ENCODE data around the gene SHLD2. TPM values are rescaled to one million over a fixed set of nuclear protein-coding genes. Genes with fewer than 3 reads are reported as not detected.
"Not testable (repeated sequence)": the region's sequence is repeated elsewhere in the genome, so short reads cannot be mapped to it uniquely, and the experiment has no call there.

SHLD2 gene, protein sequence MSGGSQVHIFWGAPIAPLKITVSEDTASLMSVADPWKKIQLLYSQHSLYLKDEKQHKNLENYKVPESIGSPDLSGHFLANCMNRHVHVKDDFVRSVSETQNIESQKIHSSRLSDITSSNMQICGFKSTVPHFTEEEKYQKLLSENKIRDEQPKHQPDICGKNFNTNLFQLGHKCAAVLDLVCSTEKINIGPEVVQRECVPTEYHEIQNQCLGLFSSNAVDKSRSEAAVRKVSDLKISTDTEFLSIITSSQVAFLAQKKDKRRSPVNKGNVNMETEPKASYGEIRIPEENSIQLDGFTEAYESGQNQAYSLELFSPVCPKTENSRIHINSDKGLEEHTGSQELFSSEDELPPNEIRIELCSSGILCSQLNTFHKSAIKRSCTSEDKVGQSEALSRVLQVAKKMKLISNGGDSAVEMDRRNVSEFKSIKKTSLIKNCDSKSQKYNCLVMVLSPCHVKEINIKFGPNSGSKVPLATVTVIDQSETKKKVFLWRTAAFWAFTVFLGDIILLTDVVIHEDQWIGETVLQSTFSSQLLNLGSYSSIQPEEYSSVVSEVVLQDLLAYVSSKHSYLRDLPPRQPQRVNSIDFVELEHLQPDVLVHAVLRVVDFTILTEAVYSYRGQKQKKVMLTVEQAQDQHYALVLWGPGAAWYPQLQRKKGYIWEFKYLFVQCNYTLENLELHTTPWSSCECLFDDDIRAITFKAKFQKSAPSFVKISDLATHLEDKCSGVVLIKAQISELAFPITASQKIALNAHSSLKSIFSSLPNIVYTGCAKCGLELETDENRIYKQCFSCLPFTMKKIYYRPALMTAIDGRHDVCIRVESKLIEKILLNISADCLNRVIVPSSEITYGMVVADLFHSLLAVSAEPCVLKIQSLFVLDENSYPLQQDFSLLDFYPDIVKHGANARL
- 18.4 TPM for total RNA-seq

DNA sequence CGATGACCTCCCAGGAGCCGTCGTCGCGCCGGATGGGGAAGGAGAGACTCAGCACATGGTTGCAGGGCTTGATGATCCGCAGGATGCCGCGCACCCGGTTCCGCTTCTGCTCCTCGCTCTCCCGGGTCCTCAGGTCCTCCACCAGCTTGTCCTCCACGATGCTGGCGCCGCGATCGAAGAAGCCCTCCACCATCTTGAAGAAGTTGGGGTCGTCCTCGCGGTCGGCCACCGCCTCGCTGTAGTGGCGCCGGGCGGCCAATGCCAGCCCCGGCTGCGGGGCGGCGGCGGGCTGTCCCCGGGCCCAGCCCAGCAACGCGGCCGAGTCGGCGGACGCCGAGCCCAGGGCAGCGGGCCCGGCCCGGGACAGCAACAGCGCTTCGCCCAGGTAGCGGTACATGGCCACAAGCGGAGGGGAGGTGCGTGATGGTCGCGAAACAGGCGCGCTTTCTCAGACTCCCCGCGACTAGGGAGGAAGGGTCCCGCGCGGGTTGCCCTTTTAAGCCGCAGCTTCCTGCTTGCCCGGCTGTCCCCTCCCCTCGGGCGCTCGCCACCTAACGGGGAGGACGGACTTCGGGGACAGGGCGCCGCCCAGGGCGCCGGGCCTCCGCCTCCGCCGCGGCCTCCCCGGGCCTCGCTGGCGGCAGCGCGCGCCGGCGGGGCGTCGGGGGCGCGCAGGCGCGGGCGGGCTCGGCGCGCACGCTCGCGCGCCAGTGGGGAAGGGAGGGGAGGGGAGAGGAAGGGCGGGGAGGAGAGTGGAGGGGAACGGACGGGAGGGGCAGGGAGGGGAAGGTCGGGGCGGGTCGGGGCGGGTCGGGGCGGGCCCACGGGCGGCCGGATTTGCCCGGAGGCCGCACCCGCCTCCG, at the start of gene SHLD2, which contains the start of gene GLUD1:
TSS of gene SHLD2 (plus strand) at position 834 of the 863 bp plus-strand sequence. CDS start 56,149 bp downstream, outside the sequence.
TSS of gene GLUD1 (minus strand) at position 471 of the 863 bp plus-strand sequence. CDS start at position 397, 74 bp downstream.
- peak; percentile 91 for DNase-seq (ENCODE audit: low spot score)

DNA sequence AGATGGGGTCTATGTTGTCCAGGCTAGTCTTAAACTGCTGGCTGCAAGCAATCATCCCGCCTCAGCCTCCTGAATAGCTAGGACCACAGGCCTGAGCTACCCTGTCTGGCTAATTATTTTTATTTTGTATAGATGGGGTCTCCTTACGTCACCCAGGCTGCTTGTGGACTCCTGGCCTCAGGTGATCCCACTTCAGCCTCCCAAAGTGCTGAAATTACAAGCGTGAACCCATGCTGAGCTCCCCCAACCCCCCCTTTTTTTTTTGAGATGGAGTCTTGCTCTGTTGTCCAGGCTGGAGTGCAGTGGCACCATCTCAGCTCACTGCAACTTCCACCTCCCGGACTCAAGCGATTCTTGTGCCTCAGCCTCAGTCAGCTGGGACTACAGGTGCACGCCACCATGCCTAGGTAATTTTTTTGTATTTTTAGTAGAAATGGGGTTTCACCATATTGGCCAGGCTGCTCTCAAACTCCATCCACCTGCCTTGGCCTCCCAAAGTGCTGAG, 49.5 kb upstream of the SHLD2 start:
- no peak for DNase-seq (ENCODE audit: low spot score)

DNA sequence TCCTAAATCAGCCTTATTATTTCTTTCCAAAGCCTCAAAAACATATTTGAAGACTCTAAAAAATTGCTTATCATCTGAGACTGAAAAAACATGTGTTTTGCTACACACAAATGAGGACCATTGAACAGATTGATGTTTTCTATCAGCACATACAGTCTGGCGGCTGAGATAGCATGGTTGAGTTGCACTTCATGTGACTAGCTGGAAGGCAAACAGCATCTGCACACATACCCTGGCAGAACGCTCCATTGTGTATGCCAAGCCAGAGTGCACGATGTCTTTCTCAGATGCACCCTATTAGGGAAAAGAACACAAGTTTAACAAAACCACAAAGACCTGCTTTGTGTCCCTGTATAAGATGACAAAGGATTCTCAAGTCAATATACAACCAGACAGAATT, 41.9 kb upstream of the SHLD2 start:
- DNase-seq (ENCODE audit: low spot score): peak; percentile 24

DNA sequence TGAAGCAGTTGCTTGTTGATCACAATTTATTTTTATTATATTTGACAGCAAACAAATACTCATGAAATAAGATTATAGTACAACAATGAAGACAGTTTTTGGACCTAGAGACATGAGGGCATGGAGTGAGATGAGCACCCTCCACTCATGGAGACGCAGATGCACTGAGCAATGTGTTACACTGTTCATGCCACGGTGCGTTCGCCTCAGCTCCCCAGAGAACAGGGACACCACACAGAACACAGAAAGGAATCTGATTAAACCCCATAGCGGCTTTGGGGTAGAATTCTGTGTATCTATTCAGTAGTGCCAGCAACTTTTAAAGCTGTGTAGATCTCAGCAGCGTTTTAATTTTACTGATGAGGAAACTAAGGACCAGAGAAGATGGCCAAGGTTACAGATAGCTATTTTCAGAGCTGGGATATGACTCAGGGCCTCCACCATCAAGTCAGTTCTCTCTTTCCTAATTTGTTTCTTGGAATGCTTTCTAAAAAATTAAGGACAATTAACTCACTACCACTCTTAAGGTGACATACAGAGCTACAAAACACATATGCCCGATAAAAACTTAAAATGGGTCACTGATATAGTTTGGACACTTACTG, 41.3 kb upstream of the SHLD2 start:
- no peak for DNase-seq (ENCODE audit: low spot score)

DNA sequence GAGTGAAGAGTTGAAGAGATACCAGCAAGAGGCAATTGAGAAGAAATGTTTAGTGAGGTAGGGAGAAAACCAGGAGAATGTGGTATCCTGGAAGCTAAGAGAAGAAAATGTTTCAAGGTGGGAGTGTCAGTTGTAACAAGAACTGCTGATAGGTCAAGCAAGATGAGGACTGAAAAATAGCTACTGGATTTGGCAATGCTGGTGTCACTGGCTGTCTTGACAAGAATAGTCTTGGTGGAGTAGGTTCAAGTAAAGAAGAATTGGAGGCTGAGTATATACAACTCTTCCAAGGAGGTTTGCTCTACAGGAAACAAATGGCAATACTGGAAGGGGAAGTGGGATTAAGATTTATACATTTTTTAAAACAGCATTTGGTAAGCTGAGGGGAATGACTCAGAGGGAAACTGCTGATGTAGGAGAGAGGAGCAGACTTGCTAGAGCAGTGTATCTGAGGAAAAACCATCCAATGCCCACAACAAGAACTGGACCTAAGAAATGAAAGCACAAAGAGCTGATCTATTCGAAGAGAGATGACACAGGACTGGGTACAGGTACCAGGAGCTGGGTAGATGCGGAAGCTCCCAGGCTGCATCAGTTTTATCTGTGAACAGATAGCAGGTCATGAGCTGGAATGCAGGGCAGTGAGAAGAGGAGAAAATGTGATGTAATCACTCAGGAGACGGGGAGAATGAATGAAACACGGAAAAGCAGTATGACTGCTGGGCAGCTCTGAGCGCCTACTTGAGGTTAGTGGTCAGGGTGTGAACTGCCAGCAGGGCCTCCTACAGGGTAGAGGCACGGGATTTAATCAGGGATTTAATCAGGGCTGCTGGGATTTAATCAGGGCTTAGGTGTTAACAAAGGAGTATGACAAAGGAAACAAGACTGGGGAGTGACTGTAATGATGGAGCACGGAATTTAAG, 40.4 kb upstream of the SHLD2 start:
- no peak for DNase-seq (ENCODE audit: low spot score)

DNA sequence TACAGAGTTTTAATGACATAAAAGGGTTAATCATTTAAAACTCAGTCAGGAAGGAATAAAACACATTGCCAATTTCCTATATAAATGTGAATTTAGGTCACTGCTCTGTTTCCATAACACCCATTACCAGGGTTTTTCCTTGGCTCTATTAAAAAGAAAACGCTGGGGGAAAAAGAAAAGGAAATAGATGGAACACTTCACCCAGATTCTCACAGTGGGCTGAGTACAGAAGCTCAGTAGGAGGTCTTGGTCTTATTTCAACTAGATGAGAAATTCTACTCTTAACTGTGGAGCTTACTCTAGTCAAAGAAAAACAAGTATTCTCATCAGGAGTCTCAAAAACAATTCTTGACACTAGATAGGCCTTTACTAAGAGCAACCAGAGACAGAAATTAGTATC, 36.8 kb upstream of the SHLD2 start:
- DNase-seq (ENCODE audit: low spot score): no peak

DNA sequence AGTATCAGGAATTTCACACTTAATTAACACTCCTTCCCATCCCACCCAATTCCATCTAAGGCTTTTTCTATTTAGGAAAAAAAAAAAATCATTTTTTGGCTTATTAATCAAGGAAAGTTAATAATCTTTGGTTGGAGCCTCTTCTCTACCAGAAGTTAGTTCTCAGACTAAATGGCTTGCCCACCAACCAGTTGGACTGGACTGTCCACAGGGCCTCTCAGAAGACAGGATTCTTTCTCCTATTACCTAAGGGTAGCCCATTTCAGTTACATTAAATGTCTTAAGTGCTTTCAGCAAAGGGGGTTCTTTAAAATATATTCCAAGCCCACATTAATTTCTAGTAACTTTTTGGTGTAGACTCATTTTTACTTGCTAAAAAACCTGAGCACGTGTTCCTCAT, 35.6 kb upstream of the SHLD2 start:
- no peak for DNase-seq (ENCODE audit: low spot score)

DNA sequence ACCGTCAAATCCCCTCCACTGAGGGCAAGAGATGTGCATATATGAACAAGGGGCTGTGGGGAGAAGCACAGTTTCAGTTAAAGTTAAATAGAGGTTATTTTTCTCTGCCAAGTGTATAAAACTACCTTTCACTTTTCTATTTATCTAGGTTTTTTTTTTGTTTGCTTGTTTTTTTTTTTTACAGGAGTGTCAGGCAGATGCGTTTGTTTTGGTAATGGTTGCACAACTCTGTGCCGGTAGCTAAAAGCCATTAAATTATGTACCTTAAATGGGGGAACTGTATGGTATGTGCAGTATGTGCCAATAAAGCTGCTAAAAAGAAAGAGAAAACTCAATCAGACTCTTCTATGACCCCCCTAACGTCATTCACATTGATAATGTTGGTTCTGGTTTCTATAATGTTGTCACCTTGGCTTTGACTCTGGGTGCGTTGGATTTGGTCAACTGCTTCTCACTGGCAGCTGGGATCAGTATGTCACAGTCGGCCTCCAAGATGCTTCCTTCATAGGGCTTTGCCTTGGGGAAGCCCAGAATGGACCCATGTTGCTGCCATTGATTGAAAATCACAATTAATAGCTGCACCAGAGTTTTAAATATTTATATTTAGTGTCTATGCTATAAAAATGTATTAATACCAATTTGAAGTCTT, 34.6 kb upstream of the SHLD2 start:
- no peak for DNase-seq (ENCODE audit: low spot score)

DNA sequence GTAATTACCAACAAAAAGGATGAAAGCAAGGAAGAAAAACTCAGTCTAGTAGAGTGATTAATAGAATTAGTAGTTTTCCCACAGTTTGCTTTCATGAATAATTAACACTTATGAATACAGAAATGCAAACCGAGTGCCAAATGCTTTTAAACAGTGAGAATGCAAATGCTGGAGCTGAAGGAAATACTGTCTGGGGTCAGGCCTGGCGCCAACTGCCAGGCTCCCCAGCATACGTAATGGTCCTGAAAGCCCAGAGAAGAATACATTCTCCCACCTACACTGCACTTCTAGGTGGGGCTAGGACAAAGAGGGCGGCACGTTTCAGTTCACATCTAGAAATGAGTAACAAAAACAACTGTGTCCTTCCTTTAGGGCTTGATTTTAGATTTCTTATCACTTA, 30.4 kb upstream of the SHLD2 start:
- no peak for DNase-seq (ENCODE audit: low spot score)

DNA sequence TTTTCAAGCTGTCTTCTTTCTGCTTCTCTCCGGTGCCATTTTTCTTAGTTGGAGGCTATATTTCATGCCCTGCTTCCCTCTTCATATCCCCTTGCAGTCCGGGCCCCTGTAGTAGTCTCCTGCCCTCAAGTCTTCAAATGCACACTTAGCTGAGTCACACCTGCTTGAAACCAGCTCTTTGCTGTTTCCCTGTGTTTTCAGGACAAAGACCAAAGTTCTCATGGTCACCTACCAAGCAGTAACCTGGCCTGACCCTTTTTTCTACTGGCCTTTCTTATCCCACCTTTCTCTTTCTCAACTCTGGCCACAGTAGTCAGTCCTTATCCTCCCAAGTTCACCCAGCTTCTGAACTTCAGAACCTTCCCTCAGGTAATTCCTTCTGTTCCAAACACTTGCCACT, 28.8 kb upstream of the SHLD2 start:
- DNase-seq (ENCODE audit: low spot score): no peak

DNA sequence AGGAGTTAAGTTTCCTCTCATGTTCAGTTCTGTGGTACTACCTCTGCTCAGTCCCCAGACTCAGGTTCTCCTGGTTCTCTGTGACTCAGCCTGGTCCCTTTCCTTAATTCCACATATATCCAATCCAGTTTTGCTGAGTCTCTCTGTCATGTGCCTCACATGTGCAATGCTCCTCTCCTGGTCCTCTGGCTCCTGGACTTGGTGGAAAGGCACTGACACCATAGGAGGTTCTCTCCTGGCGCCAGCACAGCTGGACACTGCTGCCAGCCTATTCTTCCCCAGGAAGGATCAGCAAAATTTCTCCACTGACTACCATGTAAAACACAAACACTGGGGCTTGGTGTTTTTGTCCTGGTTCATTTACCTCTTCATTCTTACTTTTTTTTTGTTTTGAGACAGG, 28.1 kb upstream of the SHLD2 start:
- DNase-seq (ENCODE audit: low spot score): no peak

DNA sequence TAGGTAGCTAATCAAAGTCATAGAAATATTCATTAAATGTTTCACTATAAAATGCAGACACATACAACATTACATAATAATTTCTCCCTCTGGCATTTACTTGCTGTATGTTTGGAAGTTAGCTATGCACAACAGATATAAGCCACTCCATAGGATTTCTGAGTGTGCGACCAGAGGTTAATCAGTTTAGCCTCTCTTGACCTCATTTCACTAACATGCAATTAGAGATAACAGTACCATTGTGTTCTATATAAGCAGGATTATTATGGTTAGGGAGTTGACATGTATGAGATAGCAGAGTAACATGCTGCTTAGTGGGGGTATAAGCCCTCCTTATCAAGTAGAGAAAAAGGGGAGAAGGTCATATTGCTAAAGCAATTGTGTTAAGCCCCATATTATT, 26.7 kb upstream of the SHLD2 start:
- DNase-seq (ENCODE audit: low spot score): no peak

DNA sequence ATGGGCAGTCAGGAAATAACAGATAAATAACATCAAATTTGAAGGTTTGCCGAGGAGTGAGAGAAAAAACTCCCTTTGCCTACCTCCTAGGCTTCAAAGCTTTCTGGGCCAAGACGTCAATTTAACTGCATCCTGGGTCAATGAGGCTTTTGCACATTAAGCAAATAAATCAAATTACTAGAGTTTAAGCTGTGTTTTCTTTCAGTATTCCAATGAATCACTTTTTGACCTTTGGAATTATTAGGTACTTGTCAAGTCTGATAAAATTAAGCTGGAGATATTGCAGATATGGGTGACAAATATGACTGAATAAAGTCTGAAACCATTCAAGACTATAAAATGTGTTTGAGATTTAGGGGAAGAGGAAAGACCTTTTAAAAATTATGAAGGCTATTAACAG, 22.6 kb upstream of the SHLD2 start:
- no peak for DNase-seq (ENCODE audit: low spot score)

DNA sequence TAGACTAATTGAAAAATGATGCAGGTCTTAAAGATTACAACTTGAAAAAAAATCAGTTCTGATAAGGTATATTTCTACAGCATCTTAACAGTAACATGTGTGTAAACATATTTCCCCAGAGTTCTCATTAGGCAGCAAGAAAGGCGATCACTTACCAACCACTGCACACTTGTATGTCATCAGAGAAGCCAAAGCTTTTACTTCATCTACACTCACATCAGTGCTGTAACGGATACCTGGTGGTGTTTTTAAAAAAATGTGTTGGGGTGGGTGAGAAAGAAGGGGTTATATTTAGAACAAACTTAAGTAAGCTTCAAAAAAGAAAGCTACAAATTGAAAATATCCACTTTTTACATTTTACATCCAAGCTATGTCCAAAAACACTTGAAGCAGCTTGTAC, 18.6 kb upstream of the SHLD2 start:
- DNase-seq (ENCODE audit: low spot score): not testable (repeated sequence)

DNA sequence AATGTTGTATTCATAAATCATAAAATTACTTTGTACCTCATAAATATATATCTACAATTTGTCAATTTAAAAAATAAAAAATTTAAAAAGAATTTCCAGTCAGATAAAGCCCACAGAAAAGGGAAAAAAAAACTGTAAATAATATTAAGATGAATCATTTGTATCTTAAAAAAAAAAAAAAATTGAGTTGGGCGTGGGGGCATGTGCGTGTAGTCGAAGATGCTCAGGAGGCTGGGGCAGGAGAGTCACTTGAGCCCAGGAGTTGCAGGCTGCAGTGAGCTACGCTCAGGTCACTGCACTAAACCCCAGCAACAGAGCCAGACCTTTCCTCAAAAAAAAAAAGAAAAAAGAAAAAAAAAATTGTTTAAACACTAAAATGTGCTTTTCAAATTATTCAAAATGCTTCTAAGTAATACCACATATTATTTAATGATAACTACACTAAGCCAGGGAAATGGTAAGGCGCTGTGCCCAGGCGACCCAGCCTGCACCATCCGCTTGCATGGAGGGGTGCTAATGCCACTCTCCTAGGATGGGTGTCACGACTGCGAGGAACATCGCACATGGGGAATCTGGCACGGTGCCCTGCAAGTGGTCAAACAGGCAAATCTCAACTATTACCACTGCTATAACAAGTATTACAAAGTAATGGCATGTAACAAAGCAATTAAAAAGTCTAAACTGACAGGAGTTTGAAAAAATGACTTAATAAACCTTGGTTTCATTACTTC, 15.7 kb upstream of the SHLD2 start:
- DNase-seq (ENCODE audit: low spot score): no peak

DNA sequence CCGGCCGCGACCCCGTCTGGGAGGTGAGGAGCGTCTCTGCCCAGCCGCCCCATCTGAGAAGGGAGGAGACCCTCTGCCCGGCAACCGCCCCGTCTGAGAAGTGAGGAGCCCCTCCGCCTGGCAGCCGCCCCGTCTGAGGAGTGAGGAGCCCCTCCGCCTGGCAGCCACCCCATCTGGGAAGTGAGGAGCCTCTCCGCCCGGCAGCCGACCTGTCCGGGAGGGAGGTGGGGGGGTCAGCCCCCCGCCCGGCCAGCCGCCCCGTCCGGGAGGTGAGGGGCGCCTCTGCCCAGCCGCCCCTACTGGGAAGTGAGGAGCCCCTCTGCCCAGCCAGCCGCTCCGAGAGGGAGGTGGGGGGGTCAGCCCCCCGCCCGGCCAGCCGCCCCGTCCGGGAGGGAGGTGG, 14.4 kb upstream of the SHLD2 start:
- DNase-seq (ENCODE audit: low spot score): not testable (repeated sequence)

DNA sequence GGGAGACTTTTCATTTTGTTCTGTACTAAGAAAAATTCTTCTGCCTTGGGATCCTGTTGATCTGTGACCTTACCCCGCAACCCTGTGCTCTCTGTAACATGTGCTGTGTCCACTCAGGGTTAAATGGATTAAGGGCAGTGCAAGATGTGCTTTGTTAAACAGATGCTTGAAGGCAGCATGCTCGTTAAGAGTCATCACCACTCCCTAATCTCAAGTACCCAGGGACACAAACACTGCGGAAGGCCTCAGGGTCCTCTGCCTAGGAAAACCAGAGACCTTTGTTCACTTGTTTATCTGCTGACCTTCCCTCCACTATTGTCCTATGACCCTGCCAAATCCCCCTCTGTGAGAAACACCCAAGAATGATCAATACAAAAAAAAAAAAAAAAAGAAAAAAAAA, 13.4 kb upstream of the SHLD2 start:
- not testable (repeated sequence) for DNase-seq (ENCODE audit: low spot score)

DNA sequence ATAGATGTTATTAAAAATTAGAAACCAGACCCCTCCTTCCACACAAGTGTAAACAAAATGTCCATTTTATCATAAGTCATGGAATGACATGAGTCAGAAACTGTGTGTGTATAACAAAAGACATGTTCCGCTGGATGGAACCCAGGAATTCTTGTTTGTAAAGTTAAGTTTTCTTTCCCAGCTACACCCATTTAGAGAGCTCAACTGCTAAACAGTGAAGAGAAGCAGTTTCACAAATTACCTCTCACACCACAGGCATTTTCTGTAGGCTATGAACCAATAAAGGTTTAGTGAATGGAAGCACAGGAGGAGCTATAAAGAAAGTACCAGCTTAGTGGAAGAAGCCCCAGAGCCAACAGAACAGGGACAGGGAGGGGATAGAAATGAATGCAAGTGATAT, 12.8 kb upstream of the SHLD2 start:
- DNase-seq (ENCODE audit: low spot score): not testable (repeated sequence)

All from mucosa of gallbladder (tissue), 1 donor.